Measurements from ENCODE around the gene PHF21B. TPM values are rescaled to one million over a fixed set of nuclear protein-coding genes. Genes with fewer than 3 reads are reported as not detected.

The PHF21B gene
- total and polyA plus RNA-seq, 2 donors (not counting 3 experiments of a cell fraction or from before 2014, with no cell fraction given) = not detected

DNA sequence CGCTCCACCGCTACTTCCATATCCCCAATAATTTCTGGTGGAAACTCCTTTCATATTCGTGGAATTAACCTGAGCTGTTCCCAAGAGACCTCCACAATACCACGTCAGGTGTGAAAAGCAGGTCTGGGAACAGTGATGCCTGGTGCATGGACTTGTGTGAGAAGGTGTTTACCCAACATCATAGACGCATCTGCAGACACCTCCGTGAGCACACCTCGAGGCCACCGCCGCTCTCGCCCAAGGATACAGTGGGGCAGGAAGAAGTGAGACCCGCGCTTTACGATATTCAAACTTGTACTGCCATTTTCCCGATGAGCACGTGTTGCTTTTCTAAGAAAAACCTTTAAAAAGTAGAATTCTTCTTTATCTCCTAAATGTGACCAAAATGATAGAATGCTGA lies 8.2 kb downstream of the PHF21B start:
- H3K27ac ChIP-seq (ENCODE audit: insufficient read depth, low read depth, low read length) = no peak overlapping the region
- H3K27me3 ChIP-seq (ENCODE audit: control insufficient read depth in 2 of 2, insufficient read depth in 2 of 2, low read length in 2 of 2) = peaks cover 17 to 19% of the 10 kb centered on the region in 2 experiments
- H3K79me2 ChIP-seq (ENCODE audit: control insufficient read depth, insufficient read depth, low read length) = no peaks in the 10 kb centered on the region
- no peak overlapping the region for H2AFZ ChIP-seq (ENCODE audit: low read depth, low read length)
- no peaks in the 10 kb centered on the region for H3K9me1 ChIP-seq (replicated peaks; ENCODE audit: control insufficient read depth, extremely low read depth, insufficient read depth, low read length)
- H3K4me2 ChIP-seq (ENCODE audit: insufficient read depth, low read length) = no peak overlapping the region
- no peak for TF ChIP-seq FOS (IDR thresholded peaks at IDR 0.05; ENCODE audit: borderline replicate concordance, insufficient read depth, low read length)
- no peak for TF ChIP-seq JUN (IDR thresholded peaks at IDR 0.05; ENCODE audit: borderline replicate concordance, insufficient read depth, insufficient read length, low read depth)
- no peak for TF ChIP-seq GATA2 (IDR thresholded peaks at IDR 0.05; ENCODE audit: insufficient read depth, insufficient read length, low read depth, low read length)
- TF ChIP-seq POLR2A (IDR thresholded peaks at IDR 0.05; ENCODE audit: low read depth, low read length) = no peak
- TF ChIP-seq EZH2 (IDR thresholded peaks at IDR 0.05; ENCODE audit: borderline replicate concordance, low read depth, low read length, severe bottlenecking) = no peak
- no peak for TF ChIP-seq MYC (IDR thresholded peaks at IDR 0.05; ENCODE audit: low read depth, low read length)
- TF ChIP-seq, protein P1, sequence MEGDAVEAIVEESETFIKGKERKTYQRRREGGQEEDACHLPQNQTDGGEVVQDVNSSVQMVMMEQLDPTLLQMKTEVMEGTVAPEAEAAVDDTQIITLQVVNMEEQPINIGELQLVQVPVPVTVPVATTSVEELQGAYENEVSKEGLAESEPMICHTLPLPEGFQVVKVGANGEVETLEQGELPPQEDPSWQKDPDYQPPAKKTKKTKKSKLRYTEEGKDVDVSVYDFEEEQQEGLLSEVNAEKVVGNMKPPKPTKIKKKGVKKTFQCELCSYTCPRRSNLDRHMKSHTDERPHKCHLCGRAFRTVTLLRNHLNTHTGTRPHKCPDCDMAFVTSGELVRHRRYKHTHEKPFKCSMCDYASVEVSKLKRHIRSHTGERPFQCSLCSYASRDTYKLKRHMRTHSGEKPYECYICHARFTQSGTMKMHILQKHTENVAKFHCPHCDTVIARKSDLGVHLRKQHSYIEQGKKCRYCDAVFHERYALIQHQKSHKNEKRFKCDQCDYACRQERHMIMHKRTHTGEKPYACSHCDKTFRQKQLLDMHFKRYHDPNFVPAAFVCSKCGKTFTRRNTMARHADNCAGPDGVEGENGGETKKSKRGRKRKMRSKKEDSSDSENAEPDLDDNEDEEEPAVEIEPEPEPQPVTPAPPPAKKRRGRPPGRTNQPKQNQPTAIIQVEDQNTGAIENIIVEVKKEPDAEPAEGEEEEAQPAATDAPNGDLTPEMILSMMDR (IDR thresholded peaks at IDR 0.05; ENCODE audit: extremely low read depth in 1 of 2, insufficient read depth in 1 of 2, low read depth in 1 of 2, low read length in 2 of 2) = no peak
- no peak for TF ChIP-seq MAX (IDR thresholded peaks at IDR 0.05; ENCODE audit: insufficient read depth, insufficient read length)
- no peak for TF ChIP-seq POLR2AphosphoS5 (IDR thresholded peaks at IDR 0.05; ENCODE audit: insufficient read depth, low read depth, low read length)
- intact Hi-C loops (cut with micrococcal nuclease) (no loop called here), dilution Hi-C loops (cut with MboI; ENCODE audit: extremely low pct_ligation_motif_present, low sequenced_read_pairs) (no loop called here)
- H3K9me3 ChIP-seq (replicated peaks; ENCODE audit: control insufficient read depth, insufficient read depth, low read length) = no peaks in the 10 kb centered on the region
- FAIRE-seq (no peak), DNase-seq (ENCODE audit: low read depth, low spot score) (no peak)
- no peaks in the 10 kb centered on the region for H4K20me1 ChIP-seq (replicated peaks; ENCODE audit: control insufficient read depth, extremely low read depth, insufficient read depth, low read length)
- H3K4me3 ChIP-seq (replicated peaks in 1 of 3; ENCODE audit: insufficient read depth in 1 of 3, low read depth in 1 of 3, low read length in 3 of 3) = no peak overlapping the region
- ChIA-PET POLR2A (no interaction called here), CTCF (no interaction called here)
- no peaks in the 10 kb centered on the region for H3K4me1 ChIP-seq (ENCODE audit: control insufficient read depth, extremely low read depth, insufficient read depth, low read length)
- no peaks in the 10 kb centered on the region for H3K36me3 ChIP-seq (ENCODE audit: control insufficient read depth in 2 of 2, extremely low read depth in 1 of 2, insufficient read depth in 2 of 2, low read length in 2 of 2)
- no TSS peak for BruUV-seq (replicated peaks)
- H3K9ac ChIP-seq (replicated peaks; ENCODE audit: extremely low read depth, insufficient read depth, low read length) = no peak overlapping the region
